HG03159 (cell line): ENCODE results near the gene WWOX.
A peak's percentile ranks its signal among the peaks of the same experiment; 100 is the strongest.

Experiments used
- ATAC-seq: cut with Tn5 transposase; IDR thresholded peaks from one replicate; pipeline ENCODE4 v1.9.1; 2021; ENCODE audit warnings: mild to moderate bottlenecking, moderate library complexity; ENCODE audit not compliant: unreplicated experiment

WWOX gene

GRCh38 chr16:78694414-78694813, 595.0 kb downstream of the WWOX start:
- ATAC-seq, result no peak

- no peak for ATAC-seq
Observed at GRCh38 chr16:78695391-78695790, 595.9 kb downstream of the WWOX start.

- no peak for ATAC-seq
Observed at GRCh38 chr16:78696797-78697196, 597.3 kb downstream of the WWOX start.

- no peak for ATAC-seq
Observed at GRCh38 chr16:78697426-78697825, 598.0 kb downstream of the WWOX start.

GRCh38 chr16:78703936-78704335, 604.5 kb downstream of the WWOX start:
- no peak for ATAC-seq

GRCh38 chr16:78704416-78704815, 605.0 kb downstream of the WWOX start:
- ATAC-seq, result no peak

- ATAC-seq, result no peak
Observed at GRCh38 chr16:78705694-78706093, 606.2 kb downstream of the WWOX start.

GRCh38 chr16:78706637-78707036, 607.2 kb downstream of the WWOX start:
- ATAC-seq, result no peak

- ATAC-seq, result no peak
Observed at GRCh38 chr16:78709137-78709884, 609.9 kb downstream of the WWOX start.

GRCh38 chr16:78715106-78715505, 615.7 kb downstream of the WWOX start:
- no peak for ATAC-seq

- ATAC-seq, result no peak
Observed at GRCh38 chr16:78715673-78716072, 616.2 kb downstream of the WWOX start.

GRCh38 chr16:78718141-78718540, 618.7 kb downstream of the WWOX start:
- no peak for ATAC-seq

- no peak for ATAC-seq
Observed at GRCh38 chr16:78720416-78720815, 621.0 kb downstream of the WWOX start.

GRCh38 chr16:78727536-78727935, 628.1 kb downstream of the WWOX start:
- ATAC-seq, result no peak

GRCh38 chr16:78729687-78730086, 630.2 kb downstream of the WWOX start:
- ATAC-seq, result no peak

- no peak for ATAC-seq
Observed at GRCh38 chr16:78731785-78732184, 632.3 kb downstream of the WWOX start.

- no peak for ATAC-seq
Observed at GRCh38 chr16:78732696-78733095, 633.2 kb downstream of the WWOX start.

GRCh38 chr16:78735337-78735736, 635.9 kb downstream of the WWOX start:
- ATAC-seq, result no peak

GRCh38 chr16:78737630-78738029, 638.2 kb downstream of the WWOX start:
- no peak for ATAC-seq

GRCh38 chr16:78738557-78738956, 639.1 kb downstream of the WWOX start:
- ATAC-seq, result no peak

GRCh38 chr16:78740269-78740668, 640.8 kb downstream of the WWOX start:
- no peak for ATAC-seq

GRCh38 chr16:78742501-78743283, 643.2 kb downstream of the WWOX start:
- ATAC-seq, result peak; percentile 97
